Measurements from ENCODE around the gene CLCN7.

DNA sequence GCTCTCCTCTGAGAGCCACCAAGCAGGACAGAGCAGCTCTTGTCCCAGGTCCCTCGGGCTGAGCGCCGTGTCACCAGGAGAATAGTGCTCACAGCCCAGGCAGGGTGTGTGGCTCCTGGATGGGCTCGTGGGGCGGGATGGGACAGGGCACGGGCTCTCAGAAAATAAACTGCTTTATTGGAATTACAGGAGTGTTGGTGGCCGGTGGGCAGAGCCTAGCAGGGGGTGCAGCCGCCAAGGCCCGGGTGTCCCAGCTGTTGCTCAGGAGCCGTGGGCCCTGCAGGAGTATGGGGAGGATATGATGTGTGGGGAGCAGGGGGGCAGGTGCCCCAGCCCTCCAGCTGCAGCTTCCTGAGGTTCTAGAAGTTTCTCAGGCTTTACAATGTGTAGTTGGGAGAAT, 35.4 kb upstream of the CLCN7 start:
- TF ChIP-seq, protein P1, sequence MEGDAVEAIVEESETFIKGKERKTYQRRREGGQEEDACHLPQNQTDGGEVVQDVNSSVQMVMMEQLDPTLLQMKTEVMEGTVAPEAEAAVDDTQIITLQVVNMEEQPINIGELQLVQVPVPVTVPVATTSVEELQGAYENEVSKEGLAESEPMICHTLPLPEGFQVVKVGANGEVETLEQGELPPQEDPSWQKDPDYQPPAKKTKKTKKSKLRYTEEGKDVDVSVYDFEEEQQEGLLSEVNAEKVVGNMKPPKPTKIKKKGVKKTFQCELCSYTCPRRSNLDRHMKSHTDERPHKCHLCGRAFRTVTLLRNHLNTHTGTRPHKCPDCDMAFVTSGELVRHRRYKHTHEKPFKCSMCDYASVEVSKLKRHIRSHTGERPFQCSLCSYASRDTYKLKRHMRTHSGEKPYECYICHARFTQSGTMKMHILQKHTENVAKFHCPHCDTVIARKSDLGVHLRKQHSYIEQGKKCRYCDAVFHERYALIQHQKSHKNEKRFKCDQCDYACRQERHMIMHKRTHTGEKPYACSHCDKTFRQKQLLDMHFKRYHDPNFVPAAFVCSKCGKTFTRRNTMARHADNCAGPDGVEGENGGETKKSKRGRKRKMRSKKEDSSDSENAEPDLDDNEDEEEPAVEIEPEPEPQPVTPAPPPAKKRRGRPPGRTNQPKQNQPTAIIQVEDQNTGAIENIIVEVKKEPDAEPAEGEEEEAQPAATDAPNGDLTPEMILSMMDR (IDR thresholded peaks at IDR 0.05): no peak
- TF ChIP-seq POLR2A (IDR thresholded peaks at IDR 0.05) (no peak), POLR2AphosphoS5 (IDR thresholded peaks at IDR 0.05; ENCODE audit: insufficient read depth in 1 of 2, low read depth in 1 of 2) (no peak)
